C4-2B (cell line): ENCODE data around the gene PAQR6.

Source experiments
- H3K27ac ChIP-seq: fragments of 450-650 bp; 2 replicates; pipeline ENCODE4 v1.5.1; 2017
- ZFX ChIP-seq: fragments of 450-650 bp; IDR thresholded peaks from 2 replicates; pipeline ENCODE4 v1.6.1; 2017
- TF ChIP-seq, protein P1 (sequence below): fragments of 450-650 bp; conservative IDR thresholded peaks from 2 replicates; pipeline ENCODE4 v1.5.1; 2017; ENCODE audit warnings: mild to moderate bottlenecking

PAQR6 gene

GRCh38 chr1:156251527-156251926 is 3.7 kb upstream of the PAQR6 start:
- no peak overlapping the region for H3K27ac ChIP-seq
- TF ChIP-seq, protein P1, sequence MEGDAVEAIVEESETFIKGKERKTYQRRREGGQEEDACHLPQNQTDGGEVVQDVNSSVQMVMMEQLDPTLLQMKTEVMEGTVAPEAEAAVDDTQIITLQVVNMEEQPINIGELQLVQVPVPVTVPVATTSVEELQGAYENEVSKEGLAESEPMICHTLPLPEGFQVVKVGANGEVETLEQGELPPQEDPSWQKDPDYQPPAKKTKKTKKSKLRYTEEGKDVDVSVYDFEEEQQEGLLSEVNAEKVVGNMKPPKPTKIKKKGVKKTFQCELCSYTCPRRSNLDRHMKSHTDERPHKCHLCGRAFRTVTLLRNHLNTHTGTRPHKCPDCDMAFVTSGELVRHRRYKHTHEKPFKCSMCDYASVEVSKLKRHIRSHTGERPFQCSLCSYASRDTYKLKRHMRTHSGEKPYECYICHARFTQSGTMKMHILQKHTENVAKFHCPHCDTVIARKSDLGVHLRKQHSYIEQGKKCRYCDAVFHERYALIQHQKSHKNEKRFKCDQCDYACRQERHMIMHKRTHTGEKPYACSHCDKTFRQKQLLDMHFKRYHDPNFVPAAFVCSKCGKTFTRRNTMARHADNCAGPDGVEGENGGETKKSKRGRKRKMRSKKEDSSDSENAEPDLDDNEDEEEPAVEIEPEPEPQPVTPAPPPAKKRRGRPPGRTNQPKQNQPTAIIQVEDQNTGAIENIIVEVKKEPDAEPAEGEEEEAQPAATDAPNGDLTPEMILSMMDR = no peak
- no peak for TF ChIP-seq ZFX

GRCh38 chr1:156249593-156249992 is 1.7 kb upstream of the PAQR6 start:
- TF ChIP-seq, protein P1 = no peak
- no peak for TF ChIP-seq ZFX
- H3K27ac ChIP-seq = no peak overlapping the region

DNA sequence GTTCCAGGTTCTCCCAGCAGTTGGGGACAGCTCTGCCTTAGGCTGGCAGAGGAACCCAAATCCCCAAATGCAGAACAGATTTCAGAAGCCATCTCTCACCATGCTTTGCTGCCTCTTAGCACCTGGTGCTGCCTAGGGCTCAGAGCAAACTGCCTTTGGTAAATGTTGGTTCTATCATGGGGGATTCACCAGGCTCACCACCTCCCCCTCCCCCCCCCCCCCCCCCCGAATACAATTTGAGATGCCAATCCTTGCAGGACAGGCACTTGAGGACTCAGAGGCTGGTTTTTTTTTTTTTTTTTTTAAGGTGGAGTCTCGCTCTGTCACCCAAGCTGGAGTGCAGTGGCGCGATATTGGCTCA is 447 bp upstream of the PAQR6 start:
- TF ChIP-seq, protein P1 = no peak
- no peak for TF ChIP-seq ZFX
- H3K27ac ChIP-seq = no peak overlapping the region

GRCh38 chr1:156246781-156247459 is 936 bp downstream of the PAQR6 start:
- no peak for TF ChIP-seq ZFX
- TF ChIP-seq, protein P1 = no peak
- no peak overlapping the region for H3K27ac ChIP-seq

GRCh38 chr1:156246241-156246780 is 1.5 kb downstream of the PAQR6 start:
- no peak for TF ChIP-seq ZFX
- TF ChIP-seq, protein P1 = no peak
- H3K27ac ChIP-seq = no peak overlapping the region

- H3K27ac ChIP-seq = no peak overlapping the region
- TF ChIP-seq ZFX = no peak
- TF ChIP-seq, protein P1 = no peak
These were observed 2.2 kb downstream of the PAQR6 start for GRCh38 chr1:156245451-156246232.

GRCh38 chr1:156244712-156245111 is 3.1 kb downstream of the PAQR6 start:
- TF ChIP-seq ZFX = no peak
- TF ChIP-seq, protein P1 = no peak
- no peak overlapping the region for H3K27ac ChIP-seq
